GM12874 (cell line): ENCODE results near the gene TAB2.

Source experiments
- CTCF ChIP-seq: IDR thresholded peaks from 2 replicates; pipeline ENCODE4 v1.5.1; 2011; ENCODE audit warnings: low read depth, mild to moderate bottlenecking, control low read depth, low read length, moderate library complexity; ENCODE audit not compliant: insufficient read depth

TAB2 gene

GRCh38 chr6:149433405-149433804, 115.9 kb downstream of the TAB2 start:
- no peak for TF ChIP-seq CTCF

- TF ChIP-seq CTCF = no peak
These were observed 116.4 kb downstream of the TAB2 start for GRCh38 chr6:149433881-149434280.

DNA sequence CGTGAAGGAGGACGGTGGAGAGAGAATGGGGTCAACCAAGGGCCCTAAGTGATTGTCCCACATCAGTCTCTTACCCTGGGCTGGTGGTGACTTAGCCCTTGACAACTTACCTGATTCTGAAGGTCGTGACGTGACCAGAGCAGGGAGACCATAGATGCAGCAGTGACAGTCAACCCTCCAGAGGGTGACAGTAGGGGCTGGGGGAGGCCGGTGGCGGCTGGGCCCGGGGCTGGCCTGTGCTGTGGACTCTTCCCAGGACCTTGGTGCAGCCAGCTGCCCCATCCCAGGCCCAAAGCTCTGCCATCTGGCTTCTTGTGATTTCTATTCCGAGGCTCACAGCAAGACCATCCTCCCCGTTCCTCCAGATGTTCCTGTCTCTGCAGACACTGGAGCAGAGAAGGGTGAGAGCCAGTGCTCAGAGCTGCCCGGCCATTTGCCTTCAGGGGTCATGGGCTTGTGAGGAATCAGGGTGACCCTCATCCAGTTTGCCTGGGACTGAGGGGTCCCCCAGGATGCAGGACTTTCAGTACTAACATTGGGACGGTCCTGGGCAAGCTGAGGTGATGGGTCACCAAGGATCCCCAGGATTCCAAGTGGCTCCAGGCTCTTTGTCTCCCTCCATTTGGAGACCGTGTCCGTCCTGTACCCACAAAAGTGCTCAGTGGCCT, 118.5 kb downstream of the TAB2 start:
- TF ChIP-seq CTCF = no peak

GRCh38 chr6:149436647-149437046, 119.1 kb downstream of the TAB2 start:
- no peak for TF ChIP-seq CTCF

GRCh38 chr6:149437212-149437611, 119.7 kb downstream of the TAB2 start:
- TF ChIP-seq CTCF = no peak

- no peak for TF ChIP-seq CTCF
These were observed 121.3 kb downstream of the TAB2 start for GRCh38 chr6:149438855-149439254.

- TF ChIP-seq CTCF = no peak
These were observed 122.1 kb downstream of the TAB2 start for GRCh38 chr6:149439626-149440025.
